GM18505 (cell line): ENCODE results near the gene DNAH10.

Experiments used
- ATAC-seq: cut with Tn5 transposase; IDR thresholded peaks from one replicate; pipeline ENCODE4 v1.9.1; 2021; ENCODE audit not compliant: unreplicated experiment
- POLR2A ChIP-seq: IDR thresholded peaks from 4 replicates; pipeline ENCODE4 v1.6.1; 2011; ENCODE audit warnings: borderline replicate concordance; ENCODE audit not compliant: insufficient read depth, insufficient read length; ENCODE audit errors: extremely low read depth

DNAH10 gene

DNA sequence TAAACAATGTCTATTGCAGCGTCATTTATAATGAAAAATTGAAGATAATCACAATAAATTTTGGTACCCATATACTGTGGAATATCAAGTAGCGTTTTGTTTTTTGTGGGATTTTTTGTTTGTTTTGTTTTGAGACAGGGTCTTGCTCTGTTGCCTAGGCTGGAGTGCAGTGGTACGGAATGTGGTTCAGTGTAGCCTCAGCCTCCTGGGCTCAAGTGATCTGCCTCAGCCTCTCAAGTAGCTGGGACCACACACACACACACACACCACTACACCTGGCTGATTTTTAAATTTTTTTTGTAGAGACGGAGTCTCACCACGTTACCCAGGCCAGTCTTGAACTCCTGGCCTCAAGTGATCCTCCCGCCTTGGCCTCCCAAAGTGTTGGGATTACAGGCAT, 217.5 kb downstream of the DNAH10 start:
- TF ChIP-seq POLR2A: no peak
- ATAC-seq: no peak

DNA sequence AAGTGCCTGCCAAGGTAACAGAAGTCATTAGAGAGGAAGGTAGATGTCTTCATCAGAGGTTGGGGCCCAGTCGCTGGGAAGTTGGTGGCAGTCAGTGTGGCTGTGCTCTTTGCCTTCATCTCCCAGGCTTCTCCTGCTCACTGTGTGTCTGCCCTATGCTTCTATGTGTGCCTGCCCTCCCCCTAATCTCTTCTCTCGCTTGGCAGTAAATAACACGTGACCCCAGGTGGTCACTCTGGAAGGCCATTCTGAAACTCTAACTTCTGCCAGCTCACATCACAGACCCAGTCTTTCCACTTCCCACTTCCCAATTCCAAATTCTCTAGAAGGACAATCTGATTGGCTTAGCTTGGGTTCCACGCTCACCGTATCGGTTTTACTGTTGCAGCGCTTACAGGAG, 220.2 kb downstream of the DNAH10 start:
- no peak for TF ChIP-seq POLR2A
- no peak for ATAC-seq

DNA sequence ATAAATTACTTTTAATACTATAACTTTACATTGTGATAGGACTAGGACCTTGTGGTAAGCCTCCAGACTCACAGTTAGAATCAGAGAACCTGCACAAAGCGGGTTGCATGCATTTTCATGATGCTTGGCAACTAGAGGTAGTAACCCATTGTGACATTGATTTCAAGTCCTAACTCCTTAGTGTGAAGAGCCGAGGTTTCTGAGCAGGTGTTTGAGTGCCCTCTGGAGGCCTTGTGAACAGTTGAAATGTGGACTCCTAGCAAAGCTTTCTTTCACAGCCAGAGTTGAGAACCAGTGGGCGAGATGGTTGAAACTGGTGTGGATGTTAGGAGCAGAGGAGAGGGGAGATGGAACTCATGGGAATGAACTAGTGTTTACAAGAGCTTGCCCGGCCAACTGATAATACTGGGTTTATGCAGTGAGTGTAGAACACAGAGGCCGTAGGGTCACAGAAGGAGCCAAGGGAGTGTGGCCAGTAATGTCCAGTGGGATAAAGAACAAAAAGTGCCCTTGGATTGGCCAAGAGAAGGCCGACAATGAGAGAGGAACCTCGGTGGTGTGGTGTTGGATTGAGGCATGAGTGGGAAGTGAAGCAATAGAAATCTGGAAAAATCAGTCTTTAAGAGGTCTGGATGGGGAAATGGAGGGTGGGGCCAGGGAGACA, 221.9 kb downstream of the DNAH10 start:
- TF ChIP-seq POLR2A: no peak
- no peak for ATAC-seq

DNA sequence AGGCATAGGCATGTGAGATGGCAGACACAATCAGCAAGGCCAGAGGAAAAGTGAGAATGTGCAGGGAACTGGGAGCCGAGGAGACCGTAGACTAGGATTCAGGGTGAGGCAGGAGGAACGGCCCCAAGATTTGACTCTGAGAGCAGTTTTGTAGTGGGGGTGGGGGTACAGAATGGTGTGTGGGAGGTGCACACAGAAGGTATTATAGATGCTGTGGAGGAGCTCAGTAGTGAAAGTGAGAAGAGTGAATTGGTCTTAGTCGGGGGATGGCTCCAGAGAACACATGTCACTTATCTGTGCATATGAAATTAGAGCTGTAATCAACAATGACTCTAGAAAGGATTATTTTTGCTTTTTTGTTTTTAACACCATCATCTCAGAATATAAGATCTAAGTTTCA, 222.8 kb downstream of the DNAH10 start:
- no peak for ATAC-seq
- no peak for TF ChIP-seq POLR2A
